ENCODE data around the gene MYO16.

DNA sequence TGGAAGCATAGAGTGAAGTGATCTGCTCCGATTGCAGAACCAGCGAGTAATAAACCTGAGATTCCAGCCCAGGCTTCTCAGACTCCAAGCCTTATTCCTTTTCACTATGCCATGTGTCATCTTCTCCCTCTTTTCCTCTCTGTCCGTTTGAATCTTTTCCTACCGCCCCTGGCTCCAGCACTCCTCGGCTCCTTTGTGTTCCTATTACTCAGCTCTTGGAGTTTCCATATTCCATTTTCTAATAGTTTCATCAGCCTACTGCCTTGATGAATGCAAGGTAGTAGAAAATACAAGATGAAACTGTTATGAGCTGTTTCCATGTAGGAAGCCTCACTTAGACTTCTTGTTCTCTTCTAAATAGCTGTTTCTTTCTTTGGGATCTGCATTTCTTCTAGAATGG, 138.6 kb downstream of the MYO16 start:
- TF ChIP-seq CTCF (IDR thresholded peaks at IDR 0.05), result no peak
- TF ChIP-seq POLR2A (IDR thresholded peaks at IDR 0.05), result no peak
